ENCODE data around the gene PARD3. TPM values are rescaled to one million over a fixed set of nuclear protein-coding genes. Genes with fewer than 3 reads are reported as not detected.

Gene PARD3
- total RNA-seq, 1 donor from 2014 or later, result 35.4 TPM

GRCh38 chr10:34420273-34420672 lies 394.8 kb downstream of the PARD3 start:
- Mint-ChIP-seq H3K36me3 (ENCODE audit: low read depth, unreplicated experiment) (no peaks in the 10 kb centered on the region), H3K27ac (ENCODE audit: unreplicated experiment) (no peak overlapping the region), H3K27me3 (ENCODE audit: low read depth, unreplicated experiment) (no peaks in the 10 kb centered on the region), H3K9me3 (ENCODE audit: unreplicated experiment) (no peaks in the 10 kb centered on the region), H3K4me3 (ENCODE audit: unreplicated experiment) (no peak overlapping the region), H3K4me1 (ENCODE audit: low read depth, unreplicated experiment) (peaks cover 11% of the 10 kb centered on the region)
- DNase-seq (ENCODE audit: low read depth) (no peak), FAIRE-seq (no peak)
- no peak overlapping the region for H2AFZ ChIP-seq (ENCODE audit: low read depth, low read length)
- H3K27me3 ChIP-seq (ENCODE audit: insufficient read depth, low read length), result no peaks in the 10 kb centered on the region
- no peaks in the 10 kb centered on the region for H3K4me1 ChIP-seq (ENCODE audit: insufficient read depth, low read length)
- peaks cover 3% of the 10 kb centered on the region for H4K20me1 ChIP-seq (ENCODE audit: insufficient read depth, low read length)
- no peaks in the 10 kb centered on the region for H3K36me3 ChIP-seq (ENCODE audit: insufficient read depth, low read length)
- H3K4me3 ChIP-seq (ENCODE audit: insufficient read depth, low read depth, low read length), result no peak overlapping the region
- no peak overlapping the region for H3K9ac ChIP-seq (ENCODE audit: low read length)
- H3K27ac ChIP-seq (ENCODE audit: low read depth, low read length), result no peak overlapping the region
- TF ChIP-seq EZH2 (IDR thresholded peaks at IDR 0.05; ENCODE audit: insufficient read depth, low read length) (no peak), CTCF (IDR thresholded peaks at IDR 0.05; ENCODE audit: insufficient read depth, low read depth, low read length) (no peak)
- no peaks in the 10 kb centered on the region for H3K79me2 ChIP-seq (ENCODE audit: insufficient read depth, low read length)
- no peak overlapping the region for H3K4me2 ChIP-seq (ENCODE audit: low read length)
- no peaks in the 10 kb centered on the region for H3K9me3 ChIP-seq (ENCODE audit: insufficient read depth, low read depth, low read length)

GRCh38 chr10:34415039-34415438 lies 400.1 kb downstream of the PARD3 start:
- DNase-seq (ENCODE audit: low read depth) (no peak), FAIRE-seq (no peak)
- Histone ChIP-seq H3K27me3 (ENCODE audit: insufficient read depth, low read length) (no peaks in the 10 kb centered on the region), H3K9ac (ENCODE audit: low read length) (no peak overlapping the region), H3K27ac (ENCODE audit: low read depth, low read length) (no peak overlapping the region), H3K9me3 (ENCODE audit: insufficient read depth, low read depth, low read length) (no peaks in the 10 kb centered on the region), H2AFZ (ENCODE audit: low read depth, low read length) (no peak overlapping the region), H4K20me1 (ENCODE audit: insufficient read depth, low read length) (peaks cover 3% of the 10 kb centered on the region), H3K36me3 (ENCODE audit: insufficient read depth, low read length) (no peaks in the 10 kb centered on the region), H3K79me2 (ENCODE audit: insufficient read depth, low read length) (no peaks in the 10 kb centered on the region), H3K4me3 (ENCODE audit: insufficient read depth, low read depth, low read length) (no peak overlapping the region), H3K4me2 (ENCODE audit: low read length) (no peak overlapping the region), H3K4me1 (ENCODE audit: insufficient read depth, low read length) (no peaks in the 10 kb centered on the region)
- Mint-ChIP-seq H3K27ac (ENCODE audit: unreplicated experiment) (no peak overlapping the region), H3K9me3 (ENCODE audit: unreplicated experiment) (no peaks in the 10 kb centered on the region), H3K4me1 (ENCODE audit: low read depth, unreplicated experiment) (peaks cover 4% of the 10 kb centered on the region), H3K27me3 (ENCODE audit: low read depth, unreplicated experiment) (no peaks in the 10 kb centered on the region), H3K4me3 (ENCODE audit: unreplicated experiment) (no peak overlapping the region), H3K36me3 (ENCODE audit: low read depth, unreplicated experiment) (no peaks in the 10 kb centered on the region)
- TF ChIP-seq CTCF (IDR thresholded peaks at IDR 0.05; ENCODE audit: insufficient read depth, low read depth, low read length) (no peak), EZH2 (IDR thresholded peaks at IDR 0.05; ENCODE audit: insufficient read depth, low read length) (no peak)

GRCh38 chr10:34413756-34414587 lies 401.1 kb downstream of the PARD3 start:
- Mint-ChIP-seq H3K36me3 (ENCODE audit: low read depth, unreplicated experiment) (no peaks in the 10 kb centered on the region), H3K4me3 (ENCODE audit: unreplicated experiment) (no peak overlapping the region), H3K27ac (ENCODE audit: unreplicated experiment) (no peak overlapping the region), H3K27me3 (ENCODE audit: low read depth, unreplicated experiment) (no peaks in the 10 kb centered on the region), H3K4me1 (ENCODE audit: low read depth, unreplicated experiment) (peaks cover 4% of the 10 kb centered on the region), H3K9me3 (ENCODE audit: unreplicated experiment) (no peaks in the 10 kb centered on the region)
- no peak overlapping the region for H3K27ac ChIP-seq (ENCODE audit: low read depth, low read length)
- no peak overlapping the region for H2AFZ ChIP-seq (ENCODE audit: low read depth, low read length)
- DNase-seq (ENCODE audit: low read depth) (no peak), FAIRE-seq (no peak)
- no peak overlapping the region for H3K4me3 ChIP-seq (ENCODE audit: insufficient read depth, low read depth, low read length)
- H3K36me3 ChIP-seq (ENCODE audit: insufficient read depth, low read length), result no peaks in the 10 kb centered on the region
- no peaks in the 10 kb centered on the region for H3K4me1 ChIP-seq (ENCODE audit: insufficient read depth, low read length)
- H3K79me2 ChIP-seq (ENCODE audit: insufficient read depth, low read length), result no peaks in the 10 kb centered on the region
- H3K9me3 ChIP-seq (ENCODE audit: insufficient read depth, low read depth, low read length), result no peaks in the 10 kb centered on the region
- no peak overlapping the region for H3K9ac ChIP-seq (ENCODE audit: low read length)
- peaks cover 3% of the 10 kb centered on the region for H4K20me1 ChIP-seq (ENCODE audit: insufficient read depth, low read length)
- H3K4me2 ChIP-seq (ENCODE audit: low read length), result no peak overlapping the region
- TF ChIP-seq CTCF (IDR thresholded peaks at IDR 0.05; ENCODE audit: insufficient read depth, low read depth, low read length) (no peak), EZH2 (IDR thresholded peaks at IDR 0.05; ENCODE audit: insufficient read depth, low read length) (no peak)
- no peaks in the 10 kb centered on the region for H3K27me3 ChIP-seq (ENCODE audit: insufficient read depth, low read length)

Data from astrocyte (in vitro differentiated cells and primary cell).